Stimulated activated CD8-positive, alpha-beta memory T cell treated with anti-CD3 and anti-CD28 coated beads, Interleukin-12 subunit alpha, Interleukin-12 subunit beta, amount 100 ng/mL, for 24 hours (primary cell): Measurements from ENCODE around the gene RABEP2.
"Not testable (repeated sequence)": the region's sequence is repeated elsewhere in the genome, so short reads cannot be mapped to it uniquely, and the experiment has no call there.

Experiments used
- DNase-seq: peaks from one replicate; pipeline ENCODE4 v3.0.0-alpha.2; 2020; ENCODE audit errors: extremely low read depth

The RABEP2 gene

DNA sequence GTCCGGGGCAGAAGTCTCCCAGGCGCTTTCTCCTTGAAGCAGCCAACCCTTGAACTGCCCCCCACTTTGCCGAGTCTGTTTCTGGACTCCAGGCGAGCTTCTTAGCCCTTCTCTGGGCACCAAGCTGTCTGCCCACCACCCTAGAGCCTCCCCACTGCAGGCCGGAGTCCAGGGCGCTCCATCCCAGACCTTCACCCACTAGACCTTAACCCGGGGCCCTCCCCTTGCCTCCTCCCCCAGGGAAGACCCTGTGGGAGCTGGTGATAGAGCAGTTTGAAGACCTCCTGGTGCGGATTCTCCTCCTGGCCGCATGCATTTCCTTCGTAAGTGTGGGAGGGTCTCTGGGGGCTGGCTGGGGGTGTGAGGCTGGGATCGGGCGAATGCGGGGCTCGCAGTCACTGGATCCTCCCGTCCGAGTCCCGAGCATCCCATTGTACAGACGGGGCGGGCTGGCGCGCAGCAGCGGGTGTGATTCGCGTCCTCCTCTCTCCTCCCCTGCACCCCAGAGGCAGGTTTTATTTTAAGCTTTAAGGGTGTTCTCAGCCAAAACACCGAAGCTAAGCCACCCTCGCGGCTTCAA lies 45.7 kb downstream of the RABEP2 start:
- DNase-seq = no peak

DNA sequence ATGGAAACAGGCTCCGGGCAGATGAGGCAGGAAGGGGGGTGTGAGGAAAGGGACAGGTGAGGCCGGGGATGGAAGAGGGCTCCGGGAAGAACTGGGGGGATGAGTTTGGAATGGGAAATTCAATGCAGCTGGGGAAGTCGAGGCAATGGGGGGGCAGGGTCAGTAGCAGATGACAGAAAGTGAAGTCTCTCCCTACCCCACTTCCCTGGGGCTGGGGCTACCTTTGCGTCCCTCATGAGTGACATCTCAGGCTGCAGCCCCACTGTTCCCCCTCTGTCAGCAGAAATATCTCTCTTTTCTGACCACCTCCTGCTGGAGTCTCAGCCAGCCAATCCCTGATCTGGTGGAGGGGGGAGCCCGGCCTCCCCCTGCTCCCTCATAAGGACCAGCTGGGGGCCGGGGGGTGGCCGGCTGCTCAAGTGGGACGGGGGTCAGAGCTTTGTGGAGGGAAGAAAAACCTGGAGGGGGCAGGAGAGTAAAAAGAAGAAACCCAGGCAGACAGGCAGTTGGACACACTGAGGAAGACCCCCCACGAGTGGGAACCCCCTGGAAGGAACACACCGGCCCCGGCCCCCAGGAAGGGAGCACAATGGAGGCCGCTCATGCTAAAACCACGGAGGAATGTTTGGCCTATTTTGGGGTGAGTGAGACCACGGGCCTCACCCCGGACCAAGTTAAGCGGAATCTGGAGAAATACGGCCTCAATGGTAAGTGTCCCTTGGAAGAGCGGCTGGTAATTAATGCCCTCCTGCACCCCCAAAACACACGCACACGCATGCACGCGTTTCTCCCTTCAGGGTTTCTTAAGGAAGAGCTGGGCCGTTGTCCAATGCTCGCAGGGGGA lies 46.7 kb downstream of the RABEP2 start, which contains the start of gene ATP2A1:
ATP2A1 (plus strand) TSS at position 406 of the 844 bp plus-strand sequence; CDS start at position 590, 184 bp downstream.
- no peak for DNase-seq

DNA sequence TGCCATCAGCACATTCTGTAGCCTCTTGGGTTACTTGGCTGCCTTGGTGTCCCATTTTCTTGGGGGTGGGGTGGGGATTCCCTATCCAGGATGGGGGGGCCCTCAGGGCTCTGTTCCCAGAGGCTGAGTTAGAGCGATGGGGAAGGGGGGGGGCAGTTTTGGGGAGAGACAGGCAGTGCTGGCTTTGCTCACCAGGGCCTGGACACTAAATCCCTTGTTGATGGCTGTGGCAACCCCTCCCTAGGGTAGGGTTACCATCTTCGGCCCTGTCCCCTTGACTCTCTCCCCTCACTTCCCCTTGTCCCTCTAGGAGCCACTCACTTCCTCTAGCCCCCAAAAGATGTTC lies 47.4 kb downstream of the RABEP2 start:
- DNase-seq = no peak

DNA sequence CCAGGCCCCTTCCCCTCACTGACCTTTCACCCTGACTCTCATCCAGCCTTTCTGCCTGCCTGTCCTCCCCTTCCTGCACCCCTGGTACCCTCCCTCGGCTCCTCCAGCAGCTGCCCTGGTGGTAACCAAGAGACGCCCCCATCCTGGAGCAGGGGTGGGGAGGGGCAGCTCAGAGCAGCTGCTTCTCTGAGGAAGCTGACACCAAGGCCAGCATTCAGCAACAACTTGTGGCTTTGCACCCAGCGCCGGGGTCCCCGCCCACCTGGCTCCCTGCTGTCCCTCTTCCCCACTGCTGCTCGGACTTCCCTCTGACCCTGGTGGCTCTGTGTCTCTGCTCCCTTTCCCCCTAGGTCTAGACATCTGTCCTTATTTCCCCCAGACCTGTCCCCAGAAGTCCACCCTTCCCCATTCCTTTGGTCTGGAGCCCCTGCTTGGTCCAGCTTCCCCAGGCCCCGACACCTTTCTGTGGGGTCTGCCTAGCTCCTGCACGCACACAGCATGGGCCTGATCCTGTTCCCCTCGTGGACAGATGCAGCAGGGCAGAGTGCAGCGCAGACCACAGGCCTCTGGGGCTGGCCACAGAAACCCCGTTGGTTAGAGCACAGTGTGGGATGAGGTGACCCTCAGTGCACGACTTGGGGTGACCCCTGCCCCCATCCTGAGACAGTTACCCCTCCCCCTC lies 47.9 kb downstream of the RABEP2 start:
- no peak for DNase-seq

DNA sequence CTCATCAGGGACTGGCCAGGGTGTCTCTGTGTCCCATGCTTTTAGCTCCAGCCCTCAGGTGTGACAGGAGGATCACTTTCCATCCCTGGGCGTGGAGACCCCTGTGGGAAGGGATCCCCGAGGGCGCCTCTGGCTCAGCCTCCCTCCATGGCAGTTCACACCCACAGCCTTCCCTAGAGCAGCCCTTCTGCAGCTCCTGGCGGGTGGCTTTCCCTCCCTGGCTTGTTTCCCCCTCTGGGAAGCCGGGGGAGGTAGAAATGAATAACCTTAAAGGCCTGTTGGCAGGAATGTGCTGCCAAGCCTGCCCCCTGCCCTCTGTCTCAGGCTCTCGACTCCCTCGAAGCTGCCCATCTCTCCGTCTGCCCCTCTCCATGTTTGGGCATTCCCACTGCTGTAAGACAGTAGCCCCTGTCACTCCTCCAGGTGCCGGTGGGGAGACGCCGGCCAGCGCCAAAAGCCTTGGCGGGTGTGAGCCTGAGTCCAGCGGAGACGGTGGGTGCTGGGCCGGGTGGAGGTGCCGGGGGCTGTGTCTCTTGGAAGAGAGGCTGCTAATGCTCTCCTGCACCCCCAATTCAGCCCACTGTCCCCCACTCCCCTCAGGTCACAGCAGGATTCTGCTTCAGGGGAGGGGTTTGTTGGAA lies 48.9 kb downstream of the RABEP2 start:
- DNase-seq = no peak

DNA sequence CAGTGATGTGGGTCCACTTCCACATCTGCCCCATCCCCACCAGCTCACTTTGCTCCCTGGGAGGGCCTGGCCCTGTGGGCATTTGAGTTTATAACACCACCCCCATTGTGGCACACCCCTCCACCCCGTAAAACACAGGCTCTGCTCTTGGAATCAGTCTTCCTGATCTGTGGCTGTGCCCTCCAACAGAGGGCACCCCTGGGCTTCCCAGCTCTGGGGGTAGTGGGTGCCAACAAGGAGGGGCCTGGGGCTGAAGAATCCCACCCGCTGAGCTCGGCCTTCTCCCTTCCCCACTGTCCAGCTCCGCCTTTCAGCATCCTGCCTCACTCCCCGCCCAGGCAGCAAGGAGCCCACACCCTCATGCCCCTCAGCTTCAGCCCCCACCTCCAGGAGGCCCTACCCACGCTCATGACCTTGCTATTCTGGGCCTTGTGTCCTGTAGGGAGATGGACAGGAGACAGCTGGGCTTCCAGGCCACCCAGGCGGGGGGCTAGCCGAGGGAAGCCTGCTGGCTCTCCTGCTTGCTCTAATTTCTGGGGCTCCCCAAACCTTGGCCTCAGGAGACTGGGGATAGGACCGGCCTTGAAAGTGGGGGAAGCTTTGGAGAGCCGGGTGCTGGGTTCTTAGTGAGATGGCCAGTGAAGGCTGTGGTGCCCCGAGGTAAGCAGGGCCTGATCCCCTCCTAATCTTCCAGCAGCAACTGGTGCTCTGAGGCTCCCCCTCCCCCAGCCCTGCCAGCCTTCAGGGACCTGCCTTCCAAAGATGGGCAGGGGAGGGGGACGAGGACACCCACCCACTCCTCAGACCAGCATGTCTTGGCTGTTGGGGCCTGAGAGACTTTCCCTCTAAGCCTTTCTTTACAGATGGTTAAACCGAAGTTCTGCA lies 49.7 kb downstream of the RABEP2 start:
- no peak for DNase-seq

DNA sequence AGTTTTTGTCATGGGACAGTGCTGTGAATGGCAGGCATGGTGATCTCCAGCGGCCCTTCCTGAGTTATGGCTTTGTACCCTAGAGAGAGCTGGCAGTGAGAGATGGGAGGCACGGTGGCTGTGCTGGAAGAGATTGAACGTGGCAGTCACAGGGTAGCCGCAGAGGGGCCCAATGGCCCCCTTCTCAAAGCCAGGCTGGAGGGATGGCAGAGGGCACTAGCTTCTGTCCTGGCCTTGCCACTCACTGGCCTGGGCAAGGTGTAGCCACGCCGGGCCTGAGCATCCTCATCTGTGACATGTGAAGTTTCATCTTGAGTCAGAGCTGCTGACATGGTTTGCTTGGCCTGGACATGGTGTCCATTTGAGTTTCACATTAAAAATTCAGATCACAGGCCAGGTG lies 50.6 kb downstream of the RABEP2 start:
- DNase-seq = no peak

DNA sequence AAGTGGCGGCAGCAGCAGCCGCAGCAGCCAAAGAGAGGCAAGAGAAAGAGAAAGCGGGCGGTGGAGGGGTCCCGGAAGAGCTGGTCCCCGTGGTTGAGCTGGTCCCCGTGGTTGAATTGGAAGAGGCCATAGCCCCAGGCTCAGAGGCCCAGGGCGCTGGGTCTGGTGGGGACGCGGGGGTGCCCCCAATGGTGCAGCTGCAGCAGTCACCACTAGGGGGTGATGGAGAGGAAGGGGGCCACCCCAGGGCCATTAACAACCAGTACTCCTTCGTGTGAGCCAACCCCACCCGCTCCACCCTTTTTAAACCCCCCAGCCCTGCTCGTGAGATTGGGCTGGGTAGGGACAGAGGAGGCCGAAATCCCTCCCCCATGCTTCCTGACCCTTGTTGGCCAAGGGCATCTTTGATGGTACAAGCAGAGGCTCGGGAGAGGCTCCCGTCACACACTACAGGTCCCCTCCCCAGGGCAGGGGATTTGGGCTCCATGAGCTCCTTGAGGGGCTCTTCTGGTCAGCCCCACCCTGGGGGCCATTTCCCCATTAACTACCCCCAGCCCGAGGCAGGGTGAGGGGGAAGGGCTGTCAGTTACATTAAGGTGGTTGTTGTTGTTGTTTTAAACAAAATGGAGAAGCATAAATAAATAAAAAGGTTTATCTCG lies 51.4 kb downstream of the RABEP2 start:
- no peak for DNase-seq

DNA sequence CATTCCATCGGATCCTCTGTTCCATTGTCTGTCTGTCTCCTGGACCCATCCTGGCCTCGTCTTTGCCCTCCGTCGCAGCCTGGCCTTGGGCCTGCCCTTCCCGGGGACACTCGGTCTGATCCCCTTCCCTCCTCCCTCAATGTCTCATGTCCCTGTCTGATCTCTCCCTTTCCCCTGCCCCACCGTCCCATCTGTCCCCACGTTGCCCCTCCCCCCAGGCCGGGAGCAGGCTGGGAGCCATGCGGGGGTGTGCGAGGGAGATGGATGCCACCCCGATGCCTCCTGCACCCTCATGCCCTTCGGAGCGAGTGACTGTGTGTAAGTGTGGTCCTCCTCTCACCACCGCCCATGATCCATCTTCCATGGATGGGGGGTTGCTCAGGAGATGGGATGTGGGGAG lies 52.1 kb downstream of the RABEP2 start:
- no peak for DNase-seq

DNA sequence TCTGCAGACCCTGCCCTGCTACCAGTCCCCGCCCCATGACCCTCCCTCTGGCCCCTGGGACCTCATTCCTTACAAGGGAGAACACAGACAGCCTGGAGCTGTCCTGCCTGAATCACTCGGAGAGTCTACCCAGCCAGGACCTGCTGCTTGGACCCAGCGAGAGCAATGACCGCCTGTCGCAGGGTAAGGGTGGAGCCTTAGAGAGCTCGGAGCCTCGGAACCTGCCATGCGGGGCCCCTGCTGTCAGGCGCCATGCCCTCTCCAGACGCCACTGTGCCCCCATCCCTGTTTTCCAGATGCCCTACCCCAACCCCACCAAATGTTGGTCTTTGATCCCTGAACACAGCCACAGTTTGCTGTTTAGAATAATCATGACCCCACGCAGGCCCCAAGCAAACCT lies 55.8 kb downstream of the RABEP2 start:
- DNase-seq = no peak

DNA sequence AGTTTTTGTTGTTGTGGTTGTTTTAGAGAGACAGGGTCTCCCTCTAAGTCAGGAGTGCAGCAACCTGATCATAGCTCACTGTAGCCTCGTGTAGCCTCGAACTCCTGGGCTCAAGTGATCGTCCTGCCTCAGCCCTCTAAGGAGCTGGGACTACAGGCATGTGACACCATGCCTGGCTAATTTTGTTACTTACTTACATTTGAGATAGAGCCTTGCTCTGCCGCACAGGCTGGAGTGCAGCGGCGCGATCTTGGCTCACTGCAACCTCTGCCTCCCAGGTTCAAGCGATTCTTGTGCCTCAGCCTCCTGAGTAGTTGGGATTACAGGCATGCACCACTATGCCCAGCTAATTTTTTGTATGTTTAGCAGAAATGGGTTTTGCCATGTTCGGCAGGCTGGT lies 57.4 kb downstream of the RABEP2 start:
- DNase-seq = not testable (repeated sequence)

DNA sequence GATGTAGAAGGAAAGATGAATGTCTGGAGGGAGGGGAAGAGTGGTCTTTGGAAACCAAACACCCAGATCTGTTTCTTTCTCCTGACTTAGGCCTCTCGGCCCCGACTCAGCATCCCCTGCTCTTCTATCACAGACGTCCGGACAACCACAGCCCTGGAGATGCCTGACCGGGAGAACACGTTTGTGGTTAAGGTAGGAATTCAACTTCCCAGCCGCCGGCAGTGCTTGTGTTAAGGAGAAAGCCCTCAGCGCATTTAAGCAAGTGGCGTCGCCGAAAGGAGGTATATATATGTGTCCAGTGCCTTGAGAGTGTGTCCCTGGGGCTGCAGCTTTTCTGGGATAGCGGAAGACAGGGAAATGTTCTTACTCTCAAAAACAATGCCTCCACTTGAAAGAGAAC lies 57.8 kb downstream of the RABEP2 start:
- DNase-seq = no peak

DNA sequence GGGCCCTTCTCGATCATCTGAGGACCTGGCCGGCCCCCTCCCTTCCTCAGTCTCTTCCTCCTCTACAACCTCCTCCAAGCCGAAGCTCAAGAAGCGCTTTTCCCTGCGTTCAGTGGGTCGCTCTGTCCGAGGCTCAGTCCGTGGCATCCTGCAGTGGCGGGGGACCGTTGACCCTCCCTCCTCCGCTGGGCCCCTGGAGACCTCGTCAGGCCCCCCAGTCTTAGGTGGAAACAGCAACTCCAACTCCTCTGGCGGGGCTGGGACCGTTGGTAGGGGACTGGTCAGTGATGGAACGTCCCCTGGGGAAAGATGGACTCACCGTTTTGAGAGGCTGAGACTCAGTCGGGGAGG lies 58.6 kb downstream of the RABEP2 start:
- no peak for DNase-seq

DNA sequence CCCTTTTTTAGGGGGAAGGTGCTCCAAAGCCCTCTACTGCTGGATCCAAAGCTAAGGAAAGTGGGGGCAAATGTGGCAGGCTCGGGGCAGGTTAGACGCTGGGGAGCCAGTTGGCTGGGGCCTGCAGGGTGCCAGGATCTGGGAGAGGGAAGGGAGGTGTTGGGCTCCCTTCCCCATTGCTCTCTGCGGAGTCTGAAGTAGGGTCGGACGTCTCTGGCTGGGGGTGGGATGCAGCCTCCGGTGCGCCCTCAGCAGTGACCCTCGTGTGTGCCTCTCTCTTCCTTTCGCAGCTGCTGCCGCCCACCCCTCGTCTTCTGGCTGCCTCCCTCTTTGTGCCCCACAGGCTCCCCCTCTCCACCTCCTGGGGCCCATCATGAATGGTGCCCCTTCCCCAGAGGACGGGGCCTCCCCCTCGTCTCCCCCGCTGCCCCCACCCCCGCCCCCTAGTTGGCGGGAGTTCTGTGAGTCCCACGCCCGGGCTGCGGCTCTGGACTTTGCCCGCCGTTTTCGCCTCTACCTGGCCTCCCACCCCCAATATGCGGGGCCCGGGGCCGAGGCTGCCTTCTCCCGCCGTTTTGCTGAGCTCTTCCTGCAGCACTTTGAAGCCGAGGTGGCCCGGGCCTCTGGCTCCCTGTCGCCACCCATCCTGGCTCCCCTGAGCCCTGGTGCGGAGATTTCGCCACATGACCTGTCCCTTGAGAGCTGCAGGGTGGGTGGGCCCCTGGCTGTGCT lies 59.1 kb downstream of the RABEP2 start:
- no peak for DNase-seq

DNA sequence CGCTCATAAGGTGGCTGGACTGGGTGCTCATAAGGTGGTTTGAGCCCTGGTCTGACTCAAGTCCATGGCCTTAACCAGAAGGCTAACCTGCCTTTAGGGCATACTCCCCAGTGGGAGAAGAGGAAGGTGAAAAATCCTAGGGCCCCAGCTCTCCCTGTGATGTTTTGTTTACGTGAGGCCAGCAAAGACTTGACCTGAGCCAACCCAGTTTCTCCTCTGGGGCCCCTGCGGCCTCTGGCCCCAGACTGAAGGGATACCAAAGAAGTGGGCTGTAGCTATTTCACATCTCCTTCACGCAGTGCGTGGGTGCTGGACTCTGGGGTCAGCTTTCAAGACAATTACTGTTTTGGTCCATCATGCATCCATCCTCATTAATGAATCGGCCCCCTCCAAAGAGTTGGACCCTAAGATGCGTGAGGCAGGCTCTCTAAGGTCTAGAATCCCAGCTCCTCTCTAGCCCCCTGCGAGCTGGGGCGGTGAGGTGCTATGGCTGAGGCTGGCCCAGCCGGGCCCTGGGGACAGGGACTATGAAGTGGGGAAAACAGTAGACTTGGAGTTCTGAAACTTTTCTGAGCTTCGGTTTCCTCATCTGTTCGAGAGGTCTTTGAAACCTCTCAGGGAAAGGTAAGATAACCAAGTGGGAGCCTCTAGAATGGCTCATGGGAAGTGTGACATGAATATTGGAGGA lies 59.9 kb downstream of the RABEP2 start:
- no peak for DNase-seq

DNA sequence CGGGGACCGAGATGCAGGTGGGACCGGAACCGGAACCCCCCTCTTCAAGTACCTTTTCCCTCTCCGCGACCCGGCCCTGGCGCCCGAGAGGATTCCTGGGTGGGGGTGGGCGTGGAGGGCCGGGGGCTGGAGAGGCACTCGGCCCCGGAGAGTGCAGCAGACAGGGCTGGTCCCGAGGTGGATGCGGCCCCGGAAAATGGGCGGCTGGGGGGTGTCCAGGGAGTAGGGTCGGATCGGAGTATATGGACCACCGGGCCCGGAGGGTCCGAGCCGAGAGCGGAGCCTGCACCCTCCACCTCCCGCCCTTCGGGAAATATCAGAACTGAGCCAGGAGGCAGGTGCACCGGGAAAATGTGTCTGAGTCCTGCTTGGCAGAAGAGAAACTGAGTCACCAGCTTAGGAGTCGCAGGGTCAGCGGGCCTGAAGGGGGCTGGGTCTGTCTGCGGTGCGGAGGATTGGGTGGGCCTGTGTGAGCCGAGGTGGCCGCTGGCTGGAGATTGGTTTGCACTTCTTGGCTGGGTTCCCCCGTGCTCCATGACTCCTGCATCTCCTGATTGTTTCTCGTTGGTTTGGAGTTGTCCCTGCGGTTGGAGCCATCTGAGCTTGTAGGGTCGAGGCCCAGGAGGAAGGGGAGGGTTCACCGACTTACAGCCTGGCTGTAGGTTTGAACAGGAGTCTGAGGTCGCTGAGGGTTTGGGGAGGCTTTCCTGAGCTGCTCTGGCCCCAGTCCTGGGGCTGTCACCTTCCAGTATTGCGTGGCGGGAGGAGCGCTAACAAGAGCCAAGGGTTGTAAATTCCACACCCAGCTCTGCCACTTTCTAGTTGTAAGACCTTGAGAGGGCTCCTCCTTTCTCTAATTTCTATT lies 60.9 kb downstream of the RABEP2 start:
- no peak for DNase-seq

DNA sequence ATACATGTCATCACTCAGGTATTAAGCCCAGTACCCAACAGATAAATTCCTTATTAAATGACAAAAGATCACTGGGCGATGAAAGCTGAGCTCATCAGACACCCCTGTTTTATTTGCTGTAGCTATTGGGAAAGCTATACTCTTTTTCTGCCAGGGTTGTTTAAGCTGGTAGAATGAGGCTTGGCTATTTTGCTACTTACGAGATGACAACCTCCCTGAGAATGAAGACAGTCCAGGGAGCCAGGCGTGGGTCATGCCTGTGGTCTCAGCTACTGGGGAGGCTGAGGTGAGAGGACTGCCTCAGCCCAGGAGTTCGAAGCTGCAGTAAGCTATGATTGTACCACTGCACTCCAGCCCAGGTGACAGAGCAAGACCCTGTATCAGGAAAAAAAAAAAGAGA lies 65.7 kb downstream of the RABEP2 start:
- DNase-seq = no peak

DNA sequence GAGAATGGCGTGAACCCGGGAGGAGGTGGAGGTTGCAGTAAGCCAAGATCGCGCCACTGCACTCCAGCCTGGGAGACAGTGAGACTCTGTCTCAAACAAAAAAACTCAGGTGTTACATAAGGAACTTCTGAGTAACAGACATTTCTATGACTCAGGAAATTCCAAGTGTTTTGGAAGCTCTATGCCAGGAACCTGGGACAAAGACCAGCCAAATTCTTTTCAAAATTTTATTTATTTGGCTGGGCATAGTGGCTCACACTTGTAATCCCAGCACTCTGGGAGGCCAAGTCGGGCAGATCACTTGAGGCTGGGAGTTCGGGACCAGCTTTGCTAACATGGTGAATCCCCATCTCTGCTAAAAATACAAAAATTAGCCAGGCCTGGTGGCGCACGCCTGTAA lies 66.6 kb downstream of the RABEP2 start:
- no peak for DNase-seq
